NCI-H2227 treated with DMSO at 0.1 percent for 48 hours (cell line): Measurements from ENCODE around the gene NBAS.
"Not testable (repeated sequence)": the region's sequence is repeated elsewhere in the genome, so short reads cannot be mapped to it uniquely, and the experiment has no call there.

Experiments
- DNase-seq: peaks from one replicate; lab custom pipeline; 2025; lab: John Stamatoyannopoulos, UW

NBAS gene

GRCh38 chr2:15359716-15360531 lies 201.2 kb downstream of the NBAS start:
- no peak for DNase-seq

DNA sequence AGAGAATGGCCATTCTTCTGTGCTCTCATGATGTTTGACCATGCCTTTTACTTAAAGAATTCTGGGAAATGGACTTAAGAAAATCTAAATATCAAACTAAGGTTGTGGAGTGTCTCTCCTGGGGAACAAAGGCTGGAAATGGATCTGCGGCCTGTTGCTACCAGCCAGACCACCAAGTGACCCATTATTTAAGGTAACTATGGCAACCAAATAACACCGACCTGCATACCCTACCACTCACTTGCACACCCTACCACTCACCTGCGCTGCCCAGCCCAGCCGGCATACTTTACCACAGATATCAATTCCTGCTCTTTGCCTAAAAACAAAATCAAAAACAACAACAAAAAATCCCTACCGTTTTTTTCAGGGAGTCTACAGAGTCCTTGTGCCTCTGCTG lies 203.2 kb downstream of the NBAS start:
- no peak for DNase-seq

- no peak for DNase-seq
Measured at GRCh38 chr2:15357186-15357585, 203.9 kb downstream of the NBAS start.

- no peak for DNase-seq
Measured at GRCh38 chr2:15355386-15355785, 205.7 kb downstream of the NBAS start.

DNA sequence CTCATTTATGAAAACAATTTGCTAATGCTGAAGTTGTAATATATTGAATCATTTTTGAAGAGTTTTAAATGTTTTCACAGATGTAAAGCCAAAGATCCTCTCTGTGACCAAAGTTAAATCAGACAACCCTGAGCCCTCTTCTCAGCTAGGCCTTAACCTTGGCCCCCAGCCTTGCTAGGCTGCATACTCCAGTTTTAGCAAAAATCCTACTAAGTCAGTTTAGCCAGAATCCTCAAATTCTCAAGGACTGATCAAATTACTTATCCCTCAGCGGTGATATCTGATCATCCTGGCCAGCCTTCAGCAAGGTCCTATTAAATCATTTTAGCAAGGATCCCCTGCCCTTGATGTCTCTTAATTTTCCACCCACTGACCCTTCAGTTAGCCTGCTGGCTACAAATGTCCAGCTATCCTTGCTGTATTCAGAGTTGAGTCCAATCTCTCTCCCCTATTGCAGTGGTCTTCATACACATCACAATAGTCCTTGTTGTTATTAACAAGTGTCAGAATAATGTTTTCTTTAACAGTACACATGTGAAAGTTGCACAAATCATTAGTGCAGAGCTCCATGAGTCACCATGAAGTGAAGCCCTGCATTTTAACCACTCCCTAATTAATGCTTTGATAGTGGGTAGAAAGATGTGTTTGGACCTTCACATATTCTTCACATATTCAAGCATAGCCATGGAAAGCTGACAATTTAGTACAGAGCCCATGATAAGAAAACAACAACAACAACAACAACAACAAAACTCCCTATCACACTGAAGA lies 206.4 kb downstream of the NBAS start:
- no peak for DNase-seq

GRCh38 chr2:15352363-15352762 lies 208.8 kb downstream of the NBAS start:
- DNase-seq = no peak

GRCh38 chr2:15348636-15349035 lies 212.5 kb downstream of the NBAS start:
- DNase-seq = no peak

DNA sequence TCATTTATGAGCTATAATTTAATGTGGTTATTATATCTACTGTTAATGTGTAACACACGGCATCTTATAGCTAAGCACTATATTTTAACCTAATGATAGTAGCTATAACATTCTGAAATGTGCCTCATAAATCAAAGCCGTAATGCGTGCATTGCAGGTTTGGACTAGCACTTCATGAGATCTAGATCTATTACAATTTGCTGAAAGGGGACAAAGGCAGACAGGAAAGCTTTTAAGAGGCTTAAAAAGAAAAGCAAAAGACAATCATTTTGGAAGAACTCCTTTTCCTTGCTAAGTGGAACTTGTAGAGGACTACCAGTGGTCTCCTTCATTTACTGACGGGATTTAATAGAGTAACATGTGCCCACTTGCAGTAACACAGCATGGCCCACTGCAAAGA lies 213.1 kb downstream of the NBAS start:
- peak; percentile 85 for DNase-seq

DNA sequence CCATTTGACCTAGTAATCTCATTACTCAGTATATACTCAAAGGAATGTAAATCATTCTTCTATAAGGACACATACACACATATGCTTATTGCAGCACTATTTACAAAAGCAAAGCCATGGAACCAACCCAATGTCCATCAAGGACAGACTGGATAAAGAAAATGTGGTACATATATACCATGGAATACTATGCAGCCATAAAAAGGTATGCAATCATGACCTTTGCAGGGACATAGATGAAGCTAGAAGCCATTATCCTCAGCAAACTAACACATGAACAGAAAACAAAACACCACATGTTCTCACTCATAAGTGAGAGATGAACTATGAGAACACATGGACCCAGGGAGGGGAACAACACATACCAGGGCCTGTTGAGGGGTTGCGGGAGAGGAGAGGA lies 214.5 kb downstream of the NBAS start:
- no peak for DNase-seq

DNA sequence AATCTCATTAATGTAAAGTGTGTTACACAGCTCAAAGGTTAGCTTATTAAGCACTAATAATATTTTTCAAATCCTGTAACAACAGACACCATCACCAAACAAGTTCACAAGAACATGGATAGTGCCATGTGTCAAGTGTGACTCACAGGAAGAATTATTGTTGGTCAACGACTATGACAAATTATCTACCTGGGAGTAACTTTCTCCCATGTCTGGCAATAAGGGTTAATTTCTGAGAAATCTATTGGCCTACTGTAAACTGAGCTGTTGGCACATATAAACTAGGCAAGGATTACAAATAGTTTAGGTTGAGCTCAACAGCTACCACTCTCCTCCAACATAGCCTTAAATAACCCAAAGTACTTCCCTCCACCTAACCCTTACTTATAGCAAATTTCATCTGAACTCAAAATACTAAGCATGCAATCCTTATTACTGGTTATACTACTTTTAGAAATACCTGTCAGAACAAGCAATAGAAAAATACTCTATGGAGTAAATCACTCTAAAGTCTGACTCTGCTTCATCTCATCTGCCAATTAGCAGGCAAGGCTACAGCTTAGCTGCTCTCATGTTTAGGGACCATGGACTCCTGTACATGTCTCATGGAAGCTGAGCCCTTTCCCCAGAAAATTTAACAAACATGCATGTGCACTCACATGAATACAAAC lies 223.0 kb downstream of the NBAS start:
- no peak for DNase-seq

DNA sequence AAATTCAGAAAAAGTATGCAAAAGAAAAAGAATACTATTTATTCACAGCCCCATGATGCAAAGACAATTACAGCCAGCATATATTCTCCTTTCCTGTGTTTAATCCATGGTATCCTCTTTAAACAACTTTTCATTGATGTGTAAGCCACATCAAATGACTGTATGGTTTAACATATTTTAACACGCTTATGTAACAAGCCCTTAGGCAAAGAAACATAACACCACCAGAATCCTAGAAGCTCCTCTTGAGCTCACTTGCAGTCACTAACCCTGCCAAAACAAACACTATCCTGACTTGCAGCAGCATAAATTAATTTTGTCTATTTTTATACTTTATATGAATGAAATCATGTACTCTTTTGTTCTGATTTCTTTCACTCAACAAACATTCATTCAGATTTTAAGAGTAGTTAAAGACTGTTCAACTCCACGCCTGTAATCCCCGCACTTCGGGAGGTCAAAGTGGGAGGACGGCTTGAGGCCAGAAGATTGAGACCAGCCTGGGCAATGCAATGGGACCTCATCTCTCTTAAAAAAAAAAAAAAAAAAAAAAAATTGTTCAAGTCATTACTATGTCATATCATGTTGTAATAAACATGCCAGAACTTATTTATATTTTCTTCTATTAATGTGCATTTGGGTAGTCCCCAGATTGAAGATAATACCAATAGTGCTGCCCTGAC lies 226.3 kb downstream of the NBAS start:
- DNase-seq = no peak

DNA sequence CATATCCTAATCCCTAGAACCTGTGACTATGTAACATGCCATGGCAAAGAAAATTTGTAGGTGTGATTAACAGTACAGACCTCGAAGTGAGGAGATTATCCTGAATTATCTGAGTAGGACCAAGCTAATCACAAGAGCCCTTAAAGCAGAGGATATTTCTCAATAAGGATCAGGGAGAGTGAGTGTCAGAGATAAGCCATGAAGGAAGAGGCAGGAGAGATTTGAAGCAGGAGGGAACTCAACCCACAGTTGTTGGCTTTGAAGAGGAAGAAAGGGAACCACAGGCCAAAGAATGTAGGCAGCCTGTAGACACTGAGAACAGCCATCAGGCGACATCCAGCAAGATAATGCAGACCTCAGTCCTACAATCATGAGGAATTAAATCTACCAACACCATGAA lies 229.3 kb downstream of the NBAS start:
- no peak for DNase-seq

GRCh38 chr2:15325296-15325695 lies 235.8 kb downstream of the NBAS start:
- DNase-seq = no peak

DNA sequence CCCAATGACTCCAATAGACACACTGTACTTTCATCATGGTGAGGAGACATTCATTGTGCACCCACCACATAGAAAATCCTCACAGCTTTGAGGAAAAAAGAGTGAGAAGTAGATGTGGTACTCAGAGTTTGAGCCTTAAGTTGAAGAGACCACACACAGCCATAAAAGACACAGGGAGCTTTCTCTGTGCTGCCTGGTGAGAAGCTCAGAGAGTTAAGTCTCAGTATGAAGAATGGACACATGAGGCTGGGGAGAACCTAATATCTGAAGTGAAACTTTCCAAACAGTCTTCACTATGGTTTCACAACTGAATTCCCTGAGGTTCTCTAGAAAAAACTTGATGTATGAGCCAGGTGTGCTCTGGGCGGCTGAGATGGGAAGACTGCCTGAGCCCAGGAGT lies 237.9 kb downstream of the NBAS start:
- DNase-seq = no peak

- not testable (repeated sequence) for DNase-seq
Measured at GRCh38 chr2:15321481-15321880, 239.7 kb downstream of the NBAS start.

- no peak for DNase-seq
Measured at GRCh38 chr2:15316370-15316814, 244.7 kb downstream of the NBAS start.

GRCh38 chr2:15315411-15315810 lies 245.7 kb downstream of the NBAS start:
- DNase-seq = no peak

DNA sequence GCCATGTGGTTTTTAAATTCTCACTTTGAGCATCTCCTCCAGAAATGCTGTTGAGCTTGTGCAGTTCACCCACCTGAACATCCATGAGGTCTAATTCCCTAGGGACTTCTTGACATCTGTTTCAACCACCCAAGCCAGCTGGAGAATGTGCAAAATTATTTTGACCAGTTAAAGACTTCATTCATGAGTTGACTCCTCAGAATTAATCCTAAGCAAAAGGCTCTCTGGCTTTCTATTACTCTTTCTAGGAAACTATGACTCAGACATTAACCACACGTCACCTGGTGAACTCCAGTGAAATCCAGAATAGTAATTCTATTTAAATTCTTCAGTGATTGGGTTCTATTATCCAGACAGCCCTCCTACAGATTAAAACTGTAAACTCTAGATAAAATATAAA lies 247.5 kb downstream of the NBAS start:
- DNase-seq = no peak

GRCh38 chr2:15311926-15312325 lies 249.2 kb downstream of the NBAS start:
- no peak for DNase-seq

- no peak for DNase-seq
Measured at GRCh38 chr2:15311201-15311907, 249.8 kb downstream of the NBAS start.

- DNase-seq = no peak
Measured at GRCh38 chr2:15307526-15307925, 253.6 kb downstream of the NBAS start.

DNA sequence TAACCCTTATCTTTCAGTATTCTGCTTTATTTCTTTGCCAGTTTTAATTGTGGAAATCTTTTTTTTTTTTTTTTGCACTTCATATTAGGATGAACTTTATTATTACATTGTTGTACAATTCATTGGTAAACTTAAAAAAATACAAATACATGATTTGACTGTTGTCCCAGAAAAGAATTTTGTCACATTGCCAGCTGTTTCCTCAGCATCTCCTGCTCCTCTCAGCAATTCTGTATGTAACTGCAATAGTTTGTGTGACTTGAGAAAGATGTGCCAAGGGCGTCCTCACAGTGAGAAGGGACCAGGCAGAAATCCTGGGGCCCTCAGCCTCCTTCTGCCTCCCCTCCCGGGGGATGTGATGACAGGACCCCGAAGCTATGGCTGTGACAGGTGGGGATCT lies 254.4 kb downstream of the NBAS start:
- no peak for DNase-seq
